ENCODE results near the gene ZNF397.

DNA sequence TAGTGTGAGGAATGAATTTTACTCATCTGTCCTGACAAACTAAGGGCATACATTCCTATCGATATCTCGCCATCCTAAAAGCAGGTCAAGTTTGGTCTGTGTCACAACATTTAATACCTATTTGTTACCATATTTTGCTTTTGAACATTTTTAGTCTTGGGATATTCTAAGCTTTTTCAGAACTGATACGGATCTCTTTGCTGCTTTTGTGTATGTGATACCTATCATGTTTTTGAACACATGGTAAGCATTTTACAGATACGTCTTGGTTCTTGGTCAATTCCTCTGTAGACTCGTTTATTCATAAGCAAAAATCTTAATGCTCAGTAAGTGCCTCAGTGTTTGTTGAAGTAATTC lies 592 bp downstream of the ZNF397 start:
- TF ChIP-seq GLIS3 (CRISPR knock-in tag; IDR thresholded peaks at IDR 0.05), result no peak
- no peak for TF ChIP-seq ZFP30 (CRISPR knock-in tag; IDR thresholded peaks at IDR 0.05)
- TF ChIP-seq SNAI2 (CRISPR knock-in tag; IDR thresholded peaks at IDR 0.05), result no peak
- TF ChIP-seq, protein P1, sequence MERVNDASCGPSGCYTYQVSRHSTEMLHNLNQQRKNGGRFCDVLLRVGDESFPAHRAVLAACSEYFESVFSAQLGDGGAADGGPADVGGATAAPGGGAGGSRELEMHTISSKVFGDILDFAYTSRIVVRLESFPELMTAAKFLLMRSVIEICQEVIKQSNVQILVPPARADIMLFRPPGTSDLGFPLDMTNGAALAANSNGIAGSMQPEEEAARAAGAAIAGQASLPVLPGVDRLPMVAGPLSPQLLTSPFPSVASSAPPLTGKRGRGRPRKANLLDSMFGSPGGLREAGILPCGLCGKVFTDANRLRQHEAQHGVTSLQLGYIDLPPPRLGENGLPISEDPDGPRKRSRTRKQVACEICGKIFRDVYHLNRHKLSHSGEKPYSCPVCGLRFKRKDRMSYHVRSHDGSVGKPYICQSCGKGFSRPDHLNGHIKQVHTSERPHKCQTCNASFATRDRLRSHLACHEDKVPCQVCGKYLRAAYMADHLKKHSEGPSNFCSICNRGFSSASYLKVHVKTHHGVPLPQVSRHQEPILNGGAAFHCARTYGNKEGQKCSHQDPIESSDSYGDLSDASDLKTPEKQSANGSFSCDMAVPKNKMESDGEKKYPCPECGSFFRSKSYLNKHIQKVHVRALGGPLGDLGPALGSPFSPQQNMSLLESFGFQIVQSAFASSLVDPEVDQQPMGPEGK (CRISPR knock-in tag; IDR thresholded peaks at IDR 0.05; ENCODE audit: borderline replicate concordance), result no peak
- TF ChIP-seq, protein P2, sequence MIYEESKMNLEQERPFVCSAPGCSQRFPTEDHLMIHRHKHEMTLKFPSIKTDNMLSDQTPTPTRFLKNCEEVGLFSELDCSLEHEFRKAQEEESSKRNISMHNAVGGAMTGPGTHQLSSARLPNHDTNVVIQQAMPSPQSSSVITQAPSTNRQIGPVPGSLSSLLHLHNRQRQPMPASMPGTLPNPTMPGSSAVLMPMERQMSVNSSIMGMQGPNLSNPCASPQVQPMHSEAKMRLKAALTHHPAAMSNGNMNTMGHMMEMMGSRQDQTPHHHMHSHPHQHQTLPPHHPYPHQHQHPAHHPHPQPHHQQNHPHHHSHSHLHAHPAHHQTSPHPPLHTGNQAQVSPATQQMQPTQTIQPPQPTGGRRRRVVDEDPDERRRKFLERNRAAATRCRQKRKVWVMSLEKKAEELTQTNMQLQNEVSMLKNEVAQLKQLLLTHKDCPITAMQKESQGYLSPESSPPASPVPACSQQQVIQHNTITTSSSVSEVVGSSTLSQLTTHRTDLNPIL (CRISPR knock-in tag; IDR thresholded peaks at IDR 0.05; ENCODE audit: low read depth), result no peak
- TF ChIP-seq ESRRG (CRISPR knock-in tag; IDR thresholded peaks at IDR 0.05), result no peak
- no peak for TF ChIP-seq RARB (CRISPR knock-in tag; IDR thresholded peaks at IDR 0.05)
- TF ChIP-seq TOX (CRISPR knock-in tag; IDR thresholded peaks at IDR 0.05; ENCODE audit: borderline replicate concordance), result no peak
- TF ChIP-seq BACH2 (CRISPR knock-in tag; IDR thresholded peaks at IDR 0.05; ENCODE audit: borderline replicate concordance), result no peak

Measured in SK-N-SH treated with all-trans-retinoic acid at 6 μM for 48 hours (cell line).